CD4-positive, alpha-beta T cell treated with Interleukin-17A for 1 hour (primary cell): ENCODE data around the gene DPPA5.
A peak's percentile ranks its signal among the peaks of the same experiment; 100 is the strongest.
"Not testable (repeated sequence)": the region's sequence is repeated elsewhere in the genome, so short reads cannot be mapped to it uniquely, and the experiment has no call there.

ENCODE experiments used
- DNase-seq: peaks from one replicate; pipeline ENCODE4 v3.0.0-alpha.2; 2020

The DPPA5 gene

DNA sequence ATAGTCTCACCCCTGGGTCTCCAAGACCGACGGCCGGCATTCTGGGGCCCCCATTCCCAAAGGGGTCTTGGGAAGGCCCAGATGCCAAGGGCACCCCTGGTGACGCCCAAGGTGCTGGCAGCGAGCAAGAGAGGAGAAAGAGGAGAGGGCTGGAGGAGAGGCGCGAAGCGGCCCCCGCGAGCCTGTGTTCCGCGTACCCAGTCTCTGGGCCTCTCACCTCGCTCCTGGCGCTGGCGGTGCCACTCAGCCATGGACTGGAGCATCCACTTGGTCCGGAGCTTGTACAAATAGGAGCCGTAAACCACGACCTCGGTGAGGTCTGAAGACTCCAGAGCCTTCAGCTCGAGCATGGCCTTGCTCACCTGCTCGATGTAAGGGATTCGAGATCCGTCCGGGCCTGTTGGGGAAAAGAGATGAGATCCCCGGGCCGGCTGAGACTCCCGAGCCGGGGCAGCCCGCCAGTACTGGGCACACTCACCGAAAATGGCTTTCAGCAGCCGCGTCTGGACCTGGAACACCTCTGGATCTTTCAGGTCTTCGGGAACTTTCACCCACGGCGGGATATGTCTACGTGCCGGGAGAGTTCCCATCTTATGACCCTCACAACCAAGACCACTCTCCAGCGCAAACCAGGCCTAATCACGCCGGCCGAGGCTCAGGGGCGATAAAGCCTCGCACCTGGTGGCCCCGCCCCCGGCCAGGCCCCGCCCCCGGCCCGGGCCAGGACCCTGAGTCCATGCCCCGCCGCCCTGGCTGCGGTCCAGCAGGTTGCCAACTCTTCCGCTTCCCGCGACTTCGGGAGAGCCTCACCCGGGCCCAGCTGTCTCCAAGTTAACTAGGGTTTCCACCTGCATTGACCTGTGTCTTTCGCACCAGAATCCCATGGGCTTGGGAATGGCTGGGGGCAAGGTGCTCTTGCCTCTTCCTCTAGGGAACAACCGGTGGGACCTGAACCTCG is at the start of gene DPPA5:
Gene DPPA5 (minus strand): TSS at position 641 of the 958 bp plus-strand sequence. CDS start 51 bp downstream, at position 590.
- no peak for DNase-seq

DNA sequence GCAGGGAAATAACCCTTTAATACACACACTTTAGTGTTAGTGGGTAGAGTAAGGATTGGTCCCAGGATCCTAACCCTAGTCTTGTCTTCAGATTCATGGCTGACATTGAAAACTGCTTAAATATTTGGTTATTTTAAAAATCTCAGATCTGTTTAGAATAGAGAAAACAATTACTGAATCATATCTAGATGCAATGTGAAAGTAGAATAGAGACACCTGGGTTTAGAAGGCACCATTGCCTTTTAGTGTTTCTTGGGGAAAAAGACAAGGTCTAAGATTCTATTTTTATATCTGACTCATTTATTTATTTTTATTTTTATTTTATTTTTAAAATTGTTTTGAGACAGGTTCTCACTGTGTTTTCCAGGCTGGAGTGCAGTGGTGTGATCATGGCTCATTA is 46.6 kb upstream of the DPPA5 start:
- no peak for DNase-seq

- DNase-seq, result no peak
These were observed 41.8 kb upstream of the DPPA5 start for GRCh38 chr6:73395875-73396274.

DNA sequence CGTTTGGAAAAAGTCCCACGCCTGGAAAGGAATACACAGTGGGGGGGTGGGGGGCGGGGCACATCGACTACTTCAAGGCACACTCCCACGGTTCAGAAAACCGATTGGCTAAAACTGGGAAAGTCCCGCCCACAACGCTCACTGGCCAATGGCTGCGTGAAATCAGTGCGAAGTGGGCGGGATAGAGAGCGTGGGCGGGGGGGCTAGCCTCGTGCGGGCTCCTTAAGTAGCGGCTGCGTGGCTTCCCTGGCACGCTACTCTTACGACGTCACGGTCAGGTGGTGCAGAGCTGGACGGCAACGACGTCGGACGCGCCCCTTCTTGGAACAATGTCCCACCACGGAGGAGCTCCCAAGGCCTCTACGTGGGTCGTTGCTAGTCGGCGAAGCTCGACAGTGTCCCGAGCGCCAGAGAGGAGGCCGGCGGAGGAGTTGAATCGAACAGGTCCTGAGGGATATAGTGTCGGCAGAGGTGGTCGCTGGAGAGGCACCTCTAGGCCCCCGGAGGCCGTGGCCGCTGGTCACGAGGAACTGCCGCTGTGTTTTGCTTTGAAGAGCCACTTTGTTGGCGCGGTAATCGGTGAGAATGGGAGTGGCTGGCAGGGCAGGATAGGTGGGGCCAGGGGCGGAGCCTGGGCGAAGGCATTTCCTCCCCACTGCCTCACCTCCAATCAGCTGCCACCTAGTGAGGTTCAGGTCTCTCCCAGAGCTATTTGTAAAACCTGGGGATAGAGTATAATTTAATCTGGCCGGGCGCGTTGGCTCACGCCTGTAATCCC is 40.7 kb upstream of the DPPA5 start, which contains the start of gene DDX43:
Gene DDX43 (plus strand): TSS at position 252 of the 778 bp plus-strand sequence. CDS start 78 bp downstream, at position 330.
- DNase-seq, result peak; percentile 85

GRCh38 chr6:73393278-73393677 is 39.2 kb upstream of the DPPA5 start:
- DNase-seq, result no peak

- DNase-seq, result not testable (repeated sequence)
These were observed 38.1 kb upstream of the DPPA5 start for GRCh38 chr6:73392188-73392587.

DNA sequence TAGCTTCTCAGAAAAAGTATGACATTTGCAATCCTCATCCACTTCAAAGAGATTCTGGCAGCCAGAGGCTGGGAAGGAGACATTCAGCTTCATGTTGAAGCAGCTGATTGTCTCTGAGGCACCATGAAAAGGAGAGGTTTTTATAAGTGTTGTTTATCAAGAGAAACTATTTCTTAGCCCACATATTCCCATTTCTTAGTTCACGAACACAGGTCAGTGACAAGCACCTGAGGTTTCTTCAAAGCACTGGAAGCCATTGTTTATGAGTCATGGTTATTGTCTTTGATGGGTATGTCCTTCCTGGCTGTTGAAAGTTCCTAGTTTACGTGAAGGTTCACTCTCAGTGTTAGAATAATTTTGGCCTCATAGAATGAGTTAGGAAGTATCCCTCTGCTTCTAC is 37.6 kb upstream of the DPPA5 start:
- DNase-seq, result peak; percentile 30

GRCh38 chr6:73389854-73390253 is 35.8 kb upstream of the DPPA5 start:
- no peak for DNase-seq

- peak; percentile 75 for DNase-seq
These were observed 34.9 kb upstream of the DPPA5 start for GRCh38 chr6:73388800-73389512.

DNA sequence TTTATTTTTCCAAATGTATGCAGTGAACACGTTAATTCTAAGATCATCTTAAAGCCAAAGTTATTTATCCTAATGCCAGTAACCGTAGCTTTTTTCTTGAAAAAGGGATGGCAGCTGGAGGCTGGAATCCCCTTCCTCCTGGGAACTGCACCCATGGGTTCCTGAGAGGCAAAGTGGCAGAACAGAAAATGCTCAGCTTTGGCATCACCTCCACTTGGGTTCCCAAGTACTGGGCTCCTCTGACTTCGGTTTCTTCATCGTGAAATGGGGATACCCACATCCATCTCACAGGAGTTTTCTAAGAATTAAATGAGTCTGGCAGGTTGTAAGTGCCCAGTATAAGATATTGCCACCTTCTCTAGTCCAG is 34.3 kb upstream of the DPPA5 start:
- no peak for DNase-seq

DNA sequence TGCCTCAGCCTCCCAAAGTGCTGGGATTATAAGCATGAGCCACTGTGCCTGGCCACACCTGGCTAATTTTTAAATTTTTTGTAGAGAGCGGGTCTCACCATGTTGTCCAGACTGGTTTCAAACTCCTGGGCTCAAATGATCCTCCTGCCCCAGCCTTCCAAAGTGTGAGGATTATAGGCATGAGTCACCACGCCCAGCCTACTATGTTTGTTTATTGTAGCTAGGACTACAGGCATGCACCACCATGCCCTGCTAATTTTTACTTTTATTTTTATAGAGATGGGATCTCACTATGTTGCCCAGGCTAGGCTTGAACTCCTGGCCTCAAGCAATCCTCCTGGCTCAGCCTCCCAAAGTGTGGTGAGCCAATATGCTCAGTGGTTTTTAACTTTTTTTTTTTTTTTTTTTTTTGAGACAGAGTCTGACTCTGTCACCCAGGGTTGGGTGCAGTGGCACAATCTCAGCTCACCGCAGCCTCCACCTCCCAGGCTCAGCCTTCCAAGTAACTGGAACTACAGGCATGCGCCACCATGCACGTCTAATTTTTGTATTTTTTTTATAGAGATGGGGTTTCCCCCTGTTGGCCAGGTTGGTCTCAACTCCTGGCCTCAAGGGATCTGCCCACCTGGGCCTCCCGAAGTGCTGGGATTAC is 28.5 kb upstream of the DPPA5 start:
- no peak for DNase-seq

DNA sequence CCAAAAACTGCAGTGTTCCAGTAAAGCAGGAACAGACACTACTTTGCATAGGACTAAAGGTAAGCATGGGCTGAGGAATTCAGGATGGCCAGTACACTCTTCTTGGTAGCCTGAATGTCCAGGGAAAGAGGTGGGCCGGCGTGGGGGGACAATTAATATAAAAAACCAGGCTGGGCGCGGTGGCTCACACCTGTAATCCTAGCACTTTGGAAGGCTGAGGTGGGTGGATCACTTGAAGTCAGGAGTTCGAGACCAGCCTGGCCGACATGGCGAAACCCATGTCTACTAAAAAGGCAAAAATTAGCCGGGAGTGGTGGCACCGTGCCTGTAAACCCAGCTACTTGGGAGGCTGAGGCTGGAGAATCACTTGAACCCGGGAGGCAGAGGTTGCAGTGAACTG is 27.5 kb upstream of the DPPA5 start:
- not testable (repeated sequence) for DNase-seq

- DNase-seq, result no peak
These were observed 23.1 kb upstream of the DPPA5 start for GRCh38 chr6:73377225-73377624.

DNA sequence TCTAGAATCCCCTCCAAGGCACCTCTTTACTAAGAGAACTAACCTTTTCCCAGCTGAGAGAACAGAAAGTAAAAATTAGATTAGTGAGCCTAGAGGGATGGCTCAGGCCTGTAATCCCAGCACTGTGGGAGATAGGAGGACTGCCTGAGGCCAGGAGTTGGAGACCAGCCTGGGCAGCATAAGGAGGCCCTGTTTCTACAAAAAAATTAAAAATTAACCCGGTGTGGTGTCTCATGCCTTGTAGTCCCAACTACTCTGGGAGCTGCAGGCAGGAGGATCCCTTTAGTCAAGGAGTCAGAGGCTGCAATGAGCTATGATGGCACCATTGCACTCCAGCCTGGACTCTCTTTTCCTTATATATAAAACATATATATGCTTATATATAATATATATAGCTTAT is 21.1 kb upstream of the DPPA5 start:
- DNase-seq, result no peak

DNA sequence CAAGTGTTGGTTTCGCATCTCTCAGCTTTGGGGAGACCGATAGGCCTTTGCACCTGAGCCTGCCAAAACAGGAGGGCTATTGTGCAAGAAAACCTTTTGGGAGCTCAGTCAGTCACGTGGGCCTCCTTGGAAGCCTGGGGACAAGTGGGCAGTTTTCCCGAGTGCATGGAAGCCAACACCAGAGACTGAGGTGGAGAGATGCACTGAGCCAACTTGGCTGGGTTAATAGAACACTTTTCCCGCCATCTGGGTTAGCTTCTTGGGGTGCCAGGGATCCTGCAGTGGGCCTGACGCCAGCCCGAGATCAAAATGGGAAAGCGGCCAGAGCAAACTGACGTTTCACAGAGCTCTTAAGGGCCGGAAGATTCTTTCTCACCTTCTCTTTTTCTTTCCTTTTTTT is 18.4 kb upstream of the DPPA5 start:
- DNase-seq, result no peak

DNA sequence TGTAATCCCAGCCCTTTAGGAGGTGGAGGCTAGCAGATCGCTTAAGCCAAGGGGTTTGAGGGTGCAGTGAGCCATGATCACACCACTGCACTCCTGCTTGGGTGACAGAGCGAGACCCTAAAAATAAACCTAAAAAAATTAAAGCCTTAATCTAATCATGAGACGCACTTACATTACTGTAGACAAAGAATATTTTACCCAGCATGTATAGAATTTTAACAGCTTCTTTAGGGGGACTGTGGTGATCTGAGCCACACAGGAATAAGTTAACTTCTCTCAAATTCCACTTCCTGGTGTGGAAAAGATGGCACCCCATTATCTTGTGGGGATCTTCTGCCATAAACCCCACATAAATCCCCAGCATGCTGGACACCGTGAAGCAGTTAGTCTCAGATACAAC is 17.9 kb upstream of the DPPA5 start:
- no peak for DNase-seq

GRCh38 chr6:73369563-73369962 is 15.5 kb upstream of the DPPA5 start, which contains the start of gene OOEP:
OOEP (minus strand) TSS chr6:73369897; CDS start chr6:73369792, 105 bp downstream.
- no peak for DNase-seq

DNA sequence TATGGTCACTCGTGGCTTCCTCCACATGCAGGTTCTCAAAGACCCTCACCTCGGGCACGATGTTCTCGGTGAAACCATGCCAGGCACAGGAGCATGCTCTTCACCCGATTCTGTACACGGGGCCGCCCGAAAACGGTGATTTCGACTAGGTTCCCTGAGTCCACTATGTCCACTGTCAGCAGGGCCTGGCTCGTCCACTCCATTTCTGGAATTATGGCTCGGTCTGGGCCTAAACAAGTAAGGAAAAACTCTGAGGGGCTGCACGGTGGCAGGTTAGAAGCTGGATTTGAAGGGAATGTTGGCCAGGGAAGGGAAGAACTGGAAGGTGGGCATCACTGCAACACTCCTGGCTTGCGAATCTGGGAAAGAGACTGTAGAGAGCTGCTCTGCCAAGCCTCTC is 15.1 kb upstream of the DPPA5 start:
- no peak for DNase-seq

DNA sequence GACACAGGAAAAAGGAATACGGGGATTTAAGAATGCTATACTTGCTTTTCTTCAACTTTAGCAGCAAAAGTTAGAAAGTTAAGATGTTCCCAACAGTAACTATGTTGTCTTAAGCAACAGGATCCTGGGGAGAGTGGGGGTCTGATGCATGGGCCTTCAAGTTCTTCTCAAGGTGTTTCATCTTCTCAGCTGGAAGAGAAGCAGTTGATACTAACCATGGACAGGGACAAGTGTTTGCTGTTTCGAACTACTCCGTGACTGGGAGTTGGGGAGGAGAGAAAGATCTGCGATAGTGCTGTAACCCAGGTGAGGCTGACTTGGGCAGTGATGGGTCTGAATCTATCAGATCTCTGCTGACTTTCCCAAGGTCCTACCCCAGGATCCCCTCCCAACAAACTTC is 14.6 kb upstream of the DPPA5 start:
- no peak for DNase-seq

GRCh38 chr6:73367761-73368355 is 13.8 kb upstream of the DPPA5 start:
- DNase-seq, result no peak

DNA sequence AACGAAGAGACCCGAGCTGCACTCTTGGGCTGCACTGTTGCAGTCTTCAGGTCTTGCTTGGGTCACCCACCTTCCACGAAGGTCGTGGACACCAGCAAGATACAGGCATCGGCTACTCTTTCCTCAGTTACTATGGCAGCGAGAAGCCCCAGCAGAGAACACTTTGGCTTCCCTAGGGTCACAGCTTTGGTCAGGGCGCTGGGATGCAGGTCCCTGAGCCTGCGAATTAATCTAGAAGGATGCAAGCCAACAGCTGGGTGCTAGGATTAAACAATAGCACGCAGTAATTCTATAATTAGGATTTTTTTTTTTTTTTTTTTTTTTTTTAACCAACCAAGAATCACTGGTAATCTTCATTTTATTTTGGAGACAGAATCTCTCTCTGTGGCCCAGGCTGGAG is 10.5 kb upstream of the DPPA5 start:
- DNase-seq, result no peak

GRCh38 chr6:73364121-73364520 is 10.0 kb upstream of the DPPA5 start:
- DNase-seq, result no peak
